HG03097 (cell line): Measurements from ENCODE around the gene DCDC1.
"Not testable (repeated sequence)": the region's sequence is repeated elsewhere in the genome, so short reads cannot be mapped to it uniquely, and the experiment has no call there.

ENCODE experiments used
- ATAC-seq: cut with Tn5 transposase; IDR thresholded peaks from one replicate; pipeline ENCODE4 v1.9.1; 2021; ENCODE audit not compliant: unreplicated experiment, low FRiP score

Gene DCDC1

GRCh38 chr11:31327417-31327816 lies 42.1 kb downstream of the DCDC1 start:
- ATAC-seq, result no peak

GRCh38 chr11:31326470-31327148 lies 42.9 kb downstream of the DCDC1 start:
- ATAC-seq, result no peak

GRCh38 chr11:31325160-31325559 lies 44.4 kb downstream of the DCDC1 start:
- ATAC-seq, result no peak

GRCh38 chr11:31323145-31323544 lies 46.4 kb downstream of the DCDC1 start:
- ATAC-seq, result no peak

GRCh38 chr11:31321494-31321893 lies 48.0 kb downstream of the DCDC1 start:
- ATAC-seq, result not testable (repeated sequence)

- ATAC-seq, result no peak
These were observed 65.8 kb downstream of the DCDC1 start for GRCh38 chr11:31303644-31304180.

GRCh38 chr11:31301549-31302510 lies 67.7 kb downstream of the DCDC1 start:
- ATAC-seq, result no peak

- ATAC-seq, result no peak
These were observed 74.2 kb downstream of the DCDC1 start for GRCh38 chr11:31295308-31295707.

- ATAC-seq, result not testable (repeated sequence)
These were observed 96.0 kb downstream of the DCDC1 start for GRCh38 chr11:31273527-31273926.

GRCh38 chr11:31267720-31268119 lies 101.8 kb downstream of the DCDC1 start:
- no peak for ATAC-seq

- ATAC-seq, result no peak
These were observed 104.7 kb downstream of the DCDC1 start for GRCh38 chr11:31264834-31265233.

- no peak for ATAC-seq
These were observed 106.8 kb downstream of the DCDC1 start for GRCh38 chr11:31262761-31263160.

- no peak for ATAC-seq
These were observed 109.7 kb downstream of the DCDC1 start for GRCh38 chr11:31259797-31260196.

- no peak for ATAC-seq
These were observed 115.1 kb downstream of the DCDC1 start for GRCh38 chr11:31254415-31254814.

- no peak for ATAC-seq
These were observed 120.8 kb downstream of the DCDC1 start for GRCh38 chr11:31248768-31249167.

GRCh38 chr11:31247321-31247720 lies 122.2 kb downstream of the DCDC1 start:
- no peak for ATAC-seq

GRCh38 chr11:31246451-31247165 lies 122.9 kb downstream of the DCDC1 start:
- ATAC-seq, result no peak

GRCh38 chr11:31243706-31244105 lies 125.8 kb downstream of the DCDC1 start:
- ATAC-seq, result no peak

- ATAC-seq, result no peak
These were observed 129.1 kb downstream of the DCDC1 start for GRCh38 chr11:31240340-31240904.
